Esophagus muscularis mucosa (tissue), 4 donors: ENCODE measurements around the gene NT5DC1.

Experiments used
- CTCF ChIP-seq, 3 experiments: fragments of 200-600 bp in 2 of 3; fragments of 450-650 bp in 1 of 3; sonication (generic) in 2 of 3; IDR thresholded peaks; one replicate each; pipeline ENCODE4 v1.5.1; 2017 to 2019; ENCODE audit warnings: antibody characterized with exemption in 3 of 3, mild to moderate bottlenecking in 2 of 3, moderate library complexity in 1 of 3
- EP300 ChIP-seq: sonication (generic); formaldehyde crosslinking; IDR thresholded peaks from one replicate; pipeline ENCODE4 v1.6.1; 2017; ENCODE audit warnings: antibody characterized with exemption
- POLR2A ChIP-seq: fragments of 450-650 bp; IDR thresholded peaks from one replicate; pipeline ENCODE4 v1.6.1; 2017; ENCODE audit warnings: antibody characterized with exemption, moderate library complexity, mild to moderate bottlenecking, low read depth
- POLR2AphosphoS5 ChIP-seq, 2 donors: sonication (generic); formaldehyde crosslinking; IDR thresholded peaks; one replicate each; pipeline ENCODE4 v1.6.1; 2017; ENCODE audit warnings: antibody characterized with exemption in 2 of 2

- TF ChIP-seq CTCF (IDR thresholded peaks at IDR 0.05) (no peak), POLR2A (no peak), POLR2AphosphoS5 (IDR thresholded peaks at IDR 0.05) (no peak), EP300 (no peak)
These were observed 92.1 kb downstream of the NT5DC1 start for GRCh38 chr6:116192786-116193185.
